B cell (primary cell): Measurements from ENCODE around the gene SUGP2.

Experiments
- EZH2 ChIP-seq: IDR thresholded peaks from 2 replicates; pipeline ENCODE4 v1.6.1; 2012; ENCODE audit warnings: borderline replicate concordance, low read depth, mild to moderate bottlenecking, moderate library complexity, low read length; ENCODE audit not compliant: insufficient read depth, poor library complexity, severe bottlenecking
- TF ChIP-seq, protein P1 (sequence below): fragments of 200-600 bp; IDR thresholded peaks from one replicate; pipeline ENCODE4 v1.8.0; 2022; ENCODE audit warnings: antibody characterized with exemption, mild to moderate bottlenecking

DNA sequence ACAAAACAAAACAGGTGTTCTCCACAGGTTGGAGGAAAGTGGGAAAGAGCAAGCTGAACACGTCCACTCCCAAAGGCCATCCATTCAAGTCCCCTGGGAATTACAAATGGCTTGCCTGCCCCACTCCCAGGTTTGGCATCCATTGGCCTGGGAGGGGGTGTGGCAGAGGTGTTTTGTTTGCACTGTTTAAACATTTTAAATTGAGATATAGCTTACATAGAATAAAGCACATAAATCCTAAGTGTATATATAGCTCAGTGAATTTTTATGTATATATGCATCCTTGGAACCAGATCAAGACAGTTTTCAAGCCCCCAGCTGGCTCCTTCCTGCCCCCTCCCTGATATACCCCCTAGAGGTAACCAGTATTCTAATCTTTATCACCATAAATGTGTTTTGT, 43.2 kb upstream of the SUGP2 start:
- TF ChIP-seq, protein P1, sequence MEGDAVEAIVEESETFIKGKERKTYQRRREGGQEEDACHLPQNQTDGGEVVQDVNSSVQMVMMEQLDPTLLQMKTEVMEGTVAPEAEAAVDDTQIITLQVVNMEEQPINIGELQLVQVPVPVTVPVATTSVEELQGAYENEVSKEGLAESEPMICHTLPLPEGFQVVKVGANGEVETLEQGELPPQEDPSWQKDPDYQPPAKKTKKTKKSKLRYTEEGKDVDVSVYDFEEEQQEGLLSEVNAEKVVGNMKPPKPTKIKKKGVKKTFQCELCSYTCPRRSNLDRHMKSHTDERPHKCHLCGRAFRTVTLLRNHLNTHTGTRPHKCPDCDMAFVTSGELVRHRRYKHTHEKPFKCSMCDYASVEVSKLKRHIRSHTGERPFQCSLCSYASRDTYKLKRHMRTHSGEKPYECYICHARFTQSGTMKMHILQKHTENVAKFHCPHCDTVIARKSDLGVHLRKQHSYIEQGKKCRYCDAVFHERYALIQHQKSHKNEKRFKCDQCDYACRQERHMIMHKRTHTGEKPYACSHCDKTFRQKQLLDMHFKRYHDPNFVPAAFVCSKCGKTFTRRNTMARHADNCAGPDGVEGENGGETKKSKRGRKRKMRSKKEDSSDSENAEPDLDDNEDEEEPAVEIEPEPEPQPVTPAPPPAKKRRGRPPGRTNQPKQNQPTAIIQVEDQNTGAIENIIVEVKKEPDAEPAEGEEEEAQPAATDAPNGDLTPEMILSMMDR = no peak
- no peak for TF ChIP-seq EZH2
